Measurements from ENCODE around the gene SYT17. TPM values are rescaled to one million over a fixed set of nuclear protein-coding genes. Genes with fewer than 3 reads are reported as not detected.

The SYT17 gene
- total and polyA plus RNA-seq, 4 donors, result 3.4 to 13.1 (median 8.6) TPM

DNA sequence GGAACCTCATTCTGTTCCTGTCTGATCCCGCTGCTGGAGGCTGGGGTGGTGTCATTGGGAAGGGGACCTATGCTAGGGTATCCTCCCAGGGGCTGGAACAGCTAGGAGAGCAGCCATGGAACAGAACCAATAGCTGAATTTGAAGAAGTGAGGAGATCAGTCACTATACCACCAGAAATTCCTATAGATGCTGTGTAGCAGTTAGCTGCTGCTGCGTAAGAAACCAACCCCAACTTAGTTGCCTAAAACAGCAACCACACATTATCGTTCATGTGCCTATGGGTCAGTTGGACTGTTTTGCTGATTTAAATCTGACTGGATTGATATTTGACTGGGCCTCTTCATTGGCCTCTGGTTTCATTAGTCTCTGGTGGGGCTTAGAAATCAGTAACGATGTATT, 20.4 kb upstream of the SYT17 start:
- TF ChIP-seq, protein P1, sequence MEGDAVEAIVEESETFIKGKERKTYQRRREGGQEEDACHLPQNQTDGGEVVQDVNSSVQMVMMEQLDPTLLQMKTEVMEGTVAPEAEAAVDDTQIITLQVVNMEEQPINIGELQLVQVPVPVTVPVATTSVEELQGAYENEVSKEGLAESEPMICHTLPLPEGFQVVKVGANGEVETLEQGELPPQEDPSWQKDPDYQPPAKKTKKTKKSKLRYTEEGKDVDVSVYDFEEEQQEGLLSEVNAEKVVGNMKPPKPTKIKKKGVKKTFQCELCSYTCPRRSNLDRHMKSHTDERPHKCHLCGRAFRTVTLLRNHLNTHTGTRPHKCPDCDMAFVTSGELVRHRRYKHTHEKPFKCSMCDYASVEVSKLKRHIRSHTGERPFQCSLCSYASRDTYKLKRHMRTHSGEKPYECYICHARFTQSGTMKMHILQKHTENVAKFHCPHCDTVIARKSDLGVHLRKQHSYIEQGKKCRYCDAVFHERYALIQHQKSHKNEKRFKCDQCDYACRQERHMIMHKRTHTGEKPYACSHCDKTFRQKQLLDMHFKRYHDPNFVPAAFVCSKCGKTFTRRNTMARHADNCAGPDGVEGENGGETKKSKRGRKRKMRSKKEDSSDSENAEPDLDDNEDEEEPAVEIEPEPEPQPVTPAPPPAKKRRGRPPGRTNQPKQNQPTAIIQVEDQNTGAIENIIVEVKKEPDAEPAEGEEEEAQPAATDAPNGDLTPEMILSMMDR (IDR thresholded peaks at IDR 0.05; ENCODE audit: control extremely low read depth, extremely low read depth), result no peak
- no peak overlapping the region for H3K9ac ChIP-seq (ENCODE audit: insufficient read depth in 1 of 2, low read length in 2 of 2)
- WGBS, 2 donors, result 97% methylated on average over 4 of the region's 4 CpGs
- H3K27me3 ChIP-seq (ENCODE audit: control insufficient read depth in 3 of 3, insufficient read depth in 3 of 3, low read length in 2 of 3), result no peaks in the 10 kb centered on the region
- H3K4me3 ChIP-seq, result no peak overlapping the region
- DNase-seq (no peak), ATAC-seq (ENCODE audit: insufficient read depth, low FRiP score) (no peak)
- no peaks in the 10 kb centered on the region for H3K4me1 ChIP-seq (ENCODE audit: control insufficient read depth in 5 of 5, insufficient read depth in 5 of 5, low read length in 5 of 5)
- no peak overlapping the region for H3K27ac ChIP-seq (ENCODE audit: low read depth in 1 of 2, low read length in 1 of 2)
- H3K9me3 ChIP-seq (ENCODE audit: control insufficient read depth in 4 of 4, insufficient read depth in 3 of 4, low read length in 3 of 4), result peaks cover 0 to 2% (median 0%) of the 10 kb centered on the region in 4 donors
- H3K36me3 ChIP-seq (ENCODE audit: control insufficient read depth in 4 of 4, insufficient read depth in 4 of 4, low read length in 4 of 4), result no peaks in the 10 kb centered on the region

DNA sequence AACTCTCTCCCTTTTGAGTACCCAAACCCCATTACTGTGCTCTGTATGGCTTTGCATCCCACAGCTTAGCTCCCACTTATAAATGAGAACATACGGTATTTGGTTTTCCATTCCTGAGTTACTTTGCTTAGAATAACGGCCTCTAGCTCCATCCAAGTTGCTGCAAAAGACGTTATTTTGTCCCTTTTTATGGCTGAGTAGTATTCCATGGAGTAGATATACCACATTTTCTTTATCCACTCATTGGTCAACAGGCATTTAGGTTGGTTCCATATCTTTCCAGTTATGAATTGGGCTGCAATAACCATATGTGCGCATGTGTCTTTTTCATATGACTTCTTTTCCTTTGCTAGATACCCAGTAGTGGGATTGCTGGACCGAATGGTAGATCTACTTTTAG, 19.9 kb upstream of the SYT17 start:
- ATAC-seq (ENCODE audit: insufficient read depth, low FRiP score) (no peak), DNase-seq (no peak)
- Histone ChIP-seq H3K36me3 (ENCODE audit: control insufficient read depth in 4 of 4, insufficient read depth in 4 of 4, low read length in 4 of 4) (no peaks in the 10 kb centered on the region), H3K4me1 (ENCODE audit: control insufficient read depth in 5 of 5, insufficient read depth in 5 of 5, low read length in 5 of 5) (no peaks in the 10 kb centered on the region), H3K9me3 (ENCODE audit: control insufficient read depth in 4 of 4, insufficient read depth in 3 of 4, low read length in 3 of 4) (peaks cover 0 to 2% (median 0%) of the 10 kb centered on the region in 4 donors), H3K4me3 (no peak overlapping the region), H3K27ac (ENCODE audit: low read depth in 1 of 2, low read length in 1 of 2) (no peak overlapping the region), H3K27me3 (ENCODE audit: control insufficient read depth in 3 of 3, insufficient read depth in 3 of 3, low read length in 2 of 3) (no peaks in the 10 kb centered on the region), H3K9ac (ENCODE audit: insufficient read depth in 1 of 2, low read length in 2 of 2) (no peak overlapping the region)
- TF ChIP-seq, protein P1 (IDR thresholded peaks at IDR 0.05; ENCODE audit: control extremely low read depth, extremely low read depth), result no peak
- WGBS, 2 donors, result 95 to 96% methylated on average over 5 of the region's 5 CpGs

DNA sequence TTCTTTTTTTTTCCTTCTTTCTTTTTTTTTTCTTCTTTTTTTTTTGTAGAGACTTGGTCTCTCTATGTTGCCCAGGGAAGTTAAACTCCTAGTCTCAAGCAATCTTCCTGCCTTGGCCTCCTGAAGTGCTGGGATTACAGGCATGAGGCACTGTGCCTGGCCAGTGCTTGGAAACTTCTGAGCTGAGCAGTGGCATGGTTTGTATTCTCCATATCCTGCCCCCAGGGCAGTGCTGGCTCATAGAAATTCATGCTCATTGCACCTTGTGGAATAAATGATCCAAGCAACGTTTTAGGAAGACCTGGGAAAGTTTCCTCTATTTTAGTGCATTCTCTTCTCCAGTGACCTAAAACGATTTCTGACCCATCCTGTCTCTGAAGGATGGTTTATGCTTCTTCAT, 16.7 kb upstream of the SYT17 start:
- TF ChIP-seq, protein P1 (IDR thresholded peaks at IDR 0.05; ENCODE audit: control extremely low read depth, extremely low read depth), result no peak
- no peak overlapping the region for H3K9ac ChIP-seq (ENCODE audit: insufficient read depth in 1 of 2, low read length in 2 of 2)
- WGBS, 2 donors, result 64 to 79% methylated on average over 2 of the region's 2 CpGs
- H3K4me1 ChIP-seq (ENCODE audit: control insufficient read depth in 5 of 5, insufficient read depth in 5 of 5, low read length in 5 of 5), result no peaks in the 10 kb centered on the region
- no peak for DNase-seq
- no peak overlapping the region for H3K4me3 ChIP-seq
- H3K27ac ChIP-seq (ENCODE audit: low read depth in 1 of 2, low read length in 1 of 2), result no peak overlapping the region
- no peak for ATAC-seq (ENCODE audit: insufficient read depth, low FRiP score)
- H3K9me3 ChIP-seq (ENCODE audit: control insufficient read depth in 4 of 4, insufficient read depth in 3 of 4, low read length in 3 of 4), result peaks cover 0 to 4% (median 3%) of the 10 kb centered on the region in 4 donors
- no peaks in the 10 kb centered on the region for H3K36me3 ChIP-seq (ENCODE audit: control insufficient read depth in 4 of 4, insufficient read depth in 4 of 4, low read length in 4 of 4)
- H3K27me3 ChIP-seq (ENCODE audit: control insufficient read depth in 3 of 3, insufficient read depth in 3 of 3, low read length in 2 of 3), result no peaks in the 10 kb centered on the region

DNA sequence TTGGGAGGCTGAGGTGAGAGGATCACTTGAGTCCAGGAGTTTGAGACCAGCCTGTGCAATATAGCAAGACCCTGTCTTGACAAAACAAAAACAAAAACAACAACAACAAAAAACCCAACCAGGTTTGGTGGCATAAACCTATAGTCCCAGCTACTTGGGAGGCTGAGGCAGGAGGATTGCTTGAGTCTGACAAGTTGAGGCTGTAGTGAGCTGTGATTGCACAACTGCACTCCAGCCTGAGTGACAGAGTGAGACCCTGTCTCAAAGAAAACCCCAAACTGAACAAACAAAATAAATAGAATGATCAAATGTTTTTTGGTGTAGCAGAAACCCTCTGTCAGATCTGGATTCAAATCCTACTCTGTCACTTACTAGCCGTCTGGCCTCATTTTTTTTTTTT, 16.0 kb upstream of the SYT17 start:
- DNase-seq, result no peak
- H3K27ac ChIP-seq (ENCODE audit: low read depth in 1 of 2, low read length in 1 of 2), result no peak overlapping the region
- H3K4me3 ChIP-seq, result no peak overlapping the region
- no peak overlapping the region for H3K9ac ChIP-seq (ENCODE audit: insufficient read depth in 1 of 2, low read length in 2 of 2)
- 87 to 96% methylated on average over 1 of the region's 1 CpG for WGBS, 2 donors
- peaks cover 0 to 4% (median 3%) of the 10 kb centered on the region in 4 donors for H3K9me3 ChIP-seq (ENCODE audit: control insufficient read depth in 4 of 4, insufficient read depth in 3 of 4, low read length in 3 of 4)
- TF ChIP-seq, protein P1 (IDR thresholded peaks at IDR 0.05; ENCODE audit: control extremely low read depth, extremely low read depth), result no peak
- no peak for ATAC-seq (ENCODE audit: insufficient read depth, low FRiP score)
- no peaks in the 10 kb centered on the region for H3K27me3 ChIP-seq (ENCODE audit: control insufficient read depth in 3 of 3, insufficient read depth in 3 of 3, low read length in 2 of 3)
- no peaks in the 10 kb centered on the region for H3K36me3 ChIP-seq (ENCODE audit: control insufficient read depth in 4 of 4, insufficient read depth in 4 of 4, low read length in 4 of 4)
- no peaks in the 10 kb centered on the region for H3K4me1 ChIP-seq (ENCODE audit: control insufficient read depth in 5 of 5, insufficient read depth in 5 of 5, low read length in 5 of 5)

Measured in lung (tissue), 12 donors.